ENCODE data around the gene EPX. TPM values are rescaled to one million over a fixed set of nuclear protein-coding genes. Genes with fewer than 3 reads are reported as not detected.
A peak's percentile ranks its signal among the peaks of the same experiment; 100 is the strongest.

The EPX gene
- total RNA-seq, 2 donors from 2014 or later: not detected

DNA sequence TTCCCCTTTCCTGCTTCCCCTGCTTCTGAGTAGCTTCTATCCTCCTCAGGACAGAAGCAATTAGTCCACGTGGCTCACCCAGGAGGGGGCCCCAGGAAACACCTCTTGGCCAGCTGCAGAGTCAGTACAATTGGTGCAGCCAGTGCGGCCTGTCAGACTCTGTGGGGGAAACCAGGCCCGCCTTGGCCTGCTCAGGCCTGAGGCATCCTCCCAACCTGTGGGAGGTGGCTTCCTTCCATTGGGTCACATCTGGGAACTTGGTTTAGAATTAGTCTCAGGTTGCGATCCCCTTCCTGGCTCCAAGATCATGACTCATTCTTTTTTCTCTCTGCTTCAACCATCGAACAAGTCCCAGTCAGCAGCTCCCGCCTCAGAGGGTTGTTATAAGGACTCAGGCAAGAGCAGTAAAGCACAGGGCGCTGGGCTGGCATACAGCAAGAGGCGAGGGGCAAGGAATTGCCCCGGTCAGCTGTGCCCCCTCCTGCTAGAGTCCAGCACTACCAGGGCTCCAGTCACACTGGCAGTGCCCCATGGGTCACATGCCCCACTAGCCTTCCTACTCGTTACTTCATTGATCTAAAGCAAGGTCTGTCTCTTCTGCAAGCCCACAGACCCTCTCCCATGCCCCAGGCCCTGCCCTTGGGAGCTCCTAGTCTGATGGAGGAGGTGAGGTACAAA lies 8.1 kb upstream of the EPX start:
- intact Hi-C loops (cut with DNase I): no loop called here
- DNase-seq (ENCODE audit: low spot score): no peak

GRCh38 chr17:58184986-58185761 lies 7.4 kb upstream of the EPX start:
- DNase-seq (ENCODE audit: low spot score): no peak
- intact Hi-C loops (cut with DNase I): no loop called here

GRCh38 chr17:58186591-58186990 lies 5.9 kb upstream of the EPX start:
- DNase-seq (ENCODE audit: low spot score): no peak
- intact Hi-C loops (cut with DNase I): no loop called here

- no peak for DNase-seq (ENCODE audit: low spot score)
- intact Hi-C loops (cut with DNase I): no loop called here
Measured at GRCh38 chr17:58187063-58187462, 5.5 kb upstream of the EPX start.

DNA sequence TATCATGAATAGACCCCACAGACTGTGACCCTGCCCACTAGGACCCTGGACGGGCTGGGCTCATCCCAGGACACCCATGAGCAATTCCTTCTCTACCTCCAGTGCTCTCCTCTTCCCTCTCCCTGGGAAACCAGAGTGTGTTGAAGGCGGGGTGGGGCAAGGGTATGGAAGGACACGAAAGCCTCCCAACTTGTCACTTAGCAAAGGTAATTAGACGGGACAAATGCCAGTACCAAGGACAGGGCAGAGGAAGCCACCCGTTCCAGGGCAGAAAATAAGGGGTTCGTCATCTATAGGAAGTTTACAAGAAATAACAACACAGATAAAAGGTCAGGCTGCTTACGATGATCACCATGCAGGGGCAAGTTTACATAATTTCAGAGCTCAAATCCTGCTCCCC lies 4.9 kb upstream of the EPX start:
- intact Hi-C loops (cut with DNase I): no loop called here
- DNase-seq (ENCODE audit: low spot score): no peak

DNA sequence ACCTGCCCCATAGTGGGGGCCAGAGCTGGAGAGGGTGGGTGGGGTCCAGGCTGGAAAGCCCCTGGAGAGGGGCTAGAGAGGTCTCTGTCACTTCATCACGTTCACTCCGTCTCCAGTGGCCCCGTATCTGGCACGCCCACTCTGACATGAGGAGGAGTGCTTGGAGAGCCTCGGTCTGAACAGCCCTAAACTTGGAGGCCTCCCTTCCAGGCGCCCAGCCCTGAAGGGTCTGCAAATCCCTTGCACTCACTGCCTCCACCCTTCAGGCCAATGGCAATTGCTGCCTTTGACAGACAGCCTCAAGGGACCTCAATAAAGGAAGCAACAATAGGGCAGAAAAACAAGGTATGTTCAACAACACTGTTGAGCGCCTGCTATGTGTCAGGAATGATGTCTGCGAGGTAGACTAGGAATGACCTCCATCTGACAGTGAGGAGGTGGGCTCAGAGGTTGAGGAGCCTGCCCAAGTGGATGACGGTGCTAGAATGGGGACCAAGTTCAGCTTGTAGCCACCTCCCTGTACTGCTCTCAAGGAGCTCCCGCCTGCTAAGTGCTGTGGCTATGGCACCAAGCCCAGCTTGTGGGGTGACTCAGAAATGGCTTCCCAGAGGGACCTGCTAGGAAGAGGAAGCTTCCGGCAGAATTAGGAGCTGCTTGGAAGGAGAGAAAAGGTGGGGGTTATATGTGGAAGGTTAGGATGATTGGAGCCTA lies 2.9 kb upstream of the EPX start:
- intact Hi-C loops (cut with DNase I): no loop called here
- peak; percentile 91 for DNase-seq (ENCODE audit: low spot score)

DNA sequence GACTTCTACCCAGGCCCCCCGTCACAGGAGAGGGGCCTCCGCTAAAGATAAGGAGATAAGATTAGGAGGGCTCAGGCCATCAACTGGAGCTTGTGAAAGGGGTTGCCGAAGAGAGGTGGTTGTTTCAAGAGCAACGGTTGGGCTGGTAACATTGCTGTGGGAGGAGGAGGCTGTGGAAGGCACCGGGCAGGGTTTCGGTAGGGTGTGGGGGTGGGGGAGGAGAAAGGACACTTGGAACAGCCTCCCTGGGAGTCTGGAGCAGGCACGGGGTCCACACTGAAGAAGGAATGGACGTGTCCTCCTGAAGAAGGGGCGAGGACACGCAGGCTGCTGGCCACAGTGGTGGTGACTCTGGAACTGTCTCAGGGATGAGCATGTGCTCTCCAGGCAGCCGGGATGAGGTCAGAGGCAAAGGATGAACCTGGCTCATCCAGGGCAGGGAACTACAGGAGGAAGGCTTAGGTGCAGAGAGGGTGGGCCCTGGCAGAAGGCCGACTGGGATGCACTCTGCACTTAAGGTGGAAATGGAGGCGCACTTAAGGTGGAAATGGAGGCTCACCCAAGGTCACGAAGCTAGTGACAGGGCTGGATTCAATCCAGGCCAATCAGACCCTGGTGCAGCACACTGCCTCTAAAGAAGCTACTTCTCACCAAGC lies 1.2 kb upstream of the EPX start:
- no peak for DNase-seq (ENCODE audit: low spot score)

DNA sequence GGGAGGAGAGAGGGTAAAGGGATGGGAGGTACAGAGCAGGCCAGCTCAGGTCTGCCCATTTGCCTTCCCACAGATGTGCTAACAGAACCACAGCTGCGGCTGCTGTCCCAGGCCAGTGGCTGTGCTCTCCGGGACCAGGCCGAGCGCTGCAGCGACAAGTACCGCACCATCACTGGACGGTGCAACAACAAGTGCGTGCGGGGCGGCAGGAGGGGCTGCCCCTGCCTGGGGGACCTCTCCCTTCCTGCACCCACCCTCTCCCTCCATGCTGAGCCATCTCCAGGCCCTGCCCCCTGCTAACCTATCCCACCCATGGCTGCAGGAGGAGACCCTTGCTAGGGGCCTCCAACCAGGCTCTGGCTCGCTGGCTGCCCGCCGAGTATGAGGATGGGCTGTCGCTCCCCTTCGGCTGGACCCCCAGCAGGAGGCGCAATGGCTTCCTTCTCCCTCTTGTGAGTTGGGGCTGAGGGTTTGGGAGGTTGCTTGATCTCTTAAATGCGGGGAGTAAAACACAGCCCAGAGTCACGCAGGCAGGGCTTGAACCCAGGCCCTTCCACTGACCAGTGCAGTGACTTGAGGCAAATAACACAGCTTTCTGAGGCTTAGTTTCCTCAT lies 1.2 kb downstream of the EPX start:
- intact Hi-C loops (cut with DNase I): no loop called here
- no peak for DNase-seq (ENCODE audit: low spot score)

More for the DNA sequence above, 1.2 kb upstream of the EPX start:
- intact Hi-C loops (cut with DNase I): no loop called here

DNA sequence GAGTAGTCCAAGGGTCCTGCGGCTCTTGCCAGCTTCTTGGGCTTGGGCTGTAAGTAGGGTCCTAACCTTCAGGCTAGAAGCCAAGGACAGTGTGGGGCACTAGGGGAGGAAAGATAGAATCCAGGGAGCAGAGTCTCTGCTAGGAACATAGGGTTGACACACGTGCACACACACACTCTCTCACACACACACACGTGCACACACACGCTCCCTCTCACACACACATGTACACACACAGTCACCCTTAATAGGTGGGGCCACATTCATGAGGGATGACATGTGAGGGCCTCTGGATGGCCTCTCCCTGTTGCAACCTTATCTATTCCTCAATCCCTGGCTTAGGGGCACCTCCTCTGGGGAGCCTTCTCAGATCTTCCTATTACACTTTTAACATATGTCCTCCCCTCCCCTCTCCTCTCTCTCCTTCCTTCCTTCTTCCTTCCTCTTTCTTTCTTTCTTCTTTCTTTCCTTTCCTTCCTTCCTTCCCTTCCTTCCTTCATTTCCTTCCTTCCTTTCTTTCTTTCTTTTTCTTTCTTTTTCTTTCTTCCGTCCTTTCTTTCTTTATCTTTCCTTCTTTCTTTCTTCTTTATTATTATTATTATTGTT lies 3.1 kb downstream of the EPX start:
- intact Hi-C loops (cut with DNase I): no loop called here
- DNase-seq (ENCODE audit: low spot score): no peak

- no peak for DNase-seq (ENCODE audit: low spot score)
- intact Hi-C loops (cut with DNase I): no loop called here
Measured at GRCh38 chr17:58196610-58197009, 4.1 kb downstream of the EPX start.

DNA sequence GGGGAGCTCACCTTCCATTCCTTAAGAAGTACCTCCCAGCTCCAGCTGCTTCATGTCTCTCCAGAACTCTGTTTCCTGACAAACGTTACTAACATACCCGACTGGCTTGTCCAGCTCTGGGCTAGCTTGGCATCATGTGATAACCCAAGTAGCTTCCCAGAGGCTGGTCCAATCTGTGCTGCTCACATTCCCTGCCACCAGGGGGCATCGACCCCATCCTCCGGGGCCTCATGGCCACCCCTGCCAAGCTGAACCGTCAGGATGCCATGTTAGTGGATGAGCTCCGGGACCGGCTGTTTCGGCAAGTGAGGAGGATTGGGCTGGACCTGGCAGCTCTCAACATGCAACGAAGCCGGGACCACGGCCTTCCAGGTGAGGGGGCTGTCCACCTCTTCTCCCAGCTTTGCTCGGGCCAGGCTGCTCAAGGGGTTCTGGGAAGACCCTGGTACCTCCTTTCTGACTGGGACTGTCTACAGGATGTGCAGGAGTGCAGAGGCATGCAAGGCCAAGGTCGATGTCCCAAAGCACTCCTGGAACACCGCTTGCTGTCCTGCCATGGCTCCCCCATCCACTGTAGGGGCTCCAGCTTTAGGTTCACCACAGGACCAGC lies 7.6 kb downstream of the EPX start:
- intact Hi-C loops (cut with DNase I): no loop called here

DNA sequence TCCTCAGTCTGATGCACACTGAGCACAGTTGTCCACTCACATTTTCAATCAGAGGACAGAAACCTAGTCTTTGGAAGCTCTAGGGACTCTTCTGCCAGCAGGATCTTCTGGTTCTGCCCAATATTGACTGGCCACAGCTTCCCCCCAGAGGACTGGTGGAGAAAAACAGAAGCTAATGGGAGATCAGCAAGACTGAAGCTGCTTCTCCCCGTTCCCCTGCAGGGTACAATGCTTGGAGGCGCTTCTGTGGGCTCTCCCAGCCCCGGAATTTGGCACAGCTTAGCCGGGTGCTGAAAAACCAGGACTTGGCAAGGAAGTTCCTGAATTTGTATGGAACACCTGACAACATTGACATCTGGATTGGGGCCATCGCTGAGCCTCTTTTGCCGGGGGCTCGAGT lies 10.3 kb downstream of the EPX start:
- DNase-seq (ENCODE audit: low spot score): no peak
- intact Hi-C loops (cut with DNase I): no loop called here

More for the DNA sequence above, 7.6 kb downstream of the EPX start:
- no peak for DNase-seq (ENCODE audit: low spot score)

- DNase-seq (ENCODE audit: low spot score): no peak
- intact Hi-C loops (cut with DNase I): no loop called here
Measured at GRCh38 chr17:58204796-58205195, 12.3 kb downstream of the EPX start.

DNA sequence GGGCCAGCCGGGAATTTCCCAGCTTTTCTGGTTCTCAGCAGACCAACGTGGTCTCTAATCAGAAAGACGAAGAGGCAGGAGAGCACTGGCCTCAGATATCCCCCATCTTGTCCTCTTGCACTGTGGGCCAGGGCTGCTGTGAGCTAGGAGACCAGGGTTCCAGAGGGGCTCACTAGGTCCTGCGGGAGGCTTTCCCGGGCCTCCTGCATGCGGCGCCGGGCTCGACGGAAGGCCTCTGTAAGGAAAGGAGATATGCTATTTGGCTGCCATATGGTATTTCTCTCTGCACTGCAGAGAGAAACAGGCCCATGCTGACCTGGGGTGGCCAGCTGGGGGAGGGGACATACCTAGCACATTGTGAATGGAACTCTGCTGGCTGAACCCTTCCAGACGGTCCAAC lies 13.4 kb downstream of the EPX start:
- intact Hi-C loops (cut with DNase I): no loop called here
- DNase-seq (ENCODE audit: low spot score): no peak

DNA sequence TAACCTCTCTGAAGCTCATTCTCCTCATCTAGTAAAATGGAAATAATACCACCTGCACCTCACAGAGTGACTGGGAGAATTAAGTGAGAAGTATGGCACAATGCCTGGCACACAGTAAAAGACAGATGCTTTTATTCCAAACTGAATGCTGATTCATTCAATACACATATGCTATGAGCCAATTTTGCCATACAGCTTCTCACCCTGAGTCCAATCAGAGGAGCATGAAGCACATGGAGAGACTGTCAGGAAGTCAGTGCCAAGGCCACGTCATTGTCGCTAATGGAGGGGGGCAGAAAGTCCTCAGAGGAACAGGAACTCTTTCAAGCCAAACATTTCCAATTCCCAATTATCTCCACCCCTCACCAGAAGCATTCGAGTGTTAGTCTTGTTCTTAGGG lies 14.9 kb downstream of the EPX start:
- no peak for DNase-seq (ENCODE audit: low spot score)
- intact Hi-C loops (cut with DNase I): no loop called here

DNA sequence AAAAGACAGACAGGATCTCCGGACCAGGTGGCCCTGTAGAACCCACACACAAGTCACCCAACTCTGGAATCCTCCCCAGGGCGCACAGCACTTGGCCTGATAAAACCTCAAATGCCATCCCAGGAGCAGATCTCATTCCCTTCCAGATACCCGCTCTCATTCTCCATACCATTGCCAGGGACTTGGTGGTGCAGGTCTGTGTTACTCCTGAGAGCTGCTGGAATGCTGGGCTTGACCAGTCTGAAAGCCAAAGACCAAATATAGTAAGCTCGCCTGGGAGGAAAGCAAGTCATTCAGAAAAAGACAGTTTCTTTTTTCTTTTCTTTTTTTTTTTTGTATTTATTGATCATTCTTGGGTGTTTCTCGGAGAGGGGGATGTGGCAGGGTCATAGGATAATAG lies 15.8 kb downstream of the EPX start:
- intact Hi-C loops (cut with DNase I): no loop called here
- no peak for DNase-seq (ENCODE audit: low spot score)

- DNase-seq (ENCODE audit: low spot score): no peak
- intact Hi-C loops (cut with DNase I): no loop called here
Measured at GRCh38 chr17:58210922-58211321, 18.4 kb downstream of the EPX start.

- intact Hi-C loops (cut with DNase I): no loop called here
- DNase-seq (ENCODE audit: low spot score): no peak
Measured at GRCh38 chr17:58215685-58216084, 23.2 kb downstream of the EPX start.

- DNase-seq (ENCODE audit: low spot score): no peak
- intact Hi-C loops (cut with DNase I): no loop called here
Measured at GRCh38 chr17:58217766-58218165, 25.2 kb downstream of the EPX start.

All from posterior vena cava (tissue), 2 donors.